OCI-LY1 (cell line): ENCODE measurements around the gene DYNC1H1.

Experiments
- EZH2 ChIP-seq: fragments of 200-600 bp; sonication (generic), shearing (Covaris generic); IDR thresholded peaks from 2 replicates; pipeline ENCODE4 v1.8.0; 2017; ENCODE audit warnings: borderline replicate concordance, mixed run types, mild to moderate bottlenecking, antibody characterized with exemption, low read length, moderate library complexity, mixed read lengths
- TF ChIP-seq, protein P1 (sequence below): fragments of 200-600 bp; sonication (generic), shearing (Covaris generic); IDR thresholded peaks from 2 replicates; pipeline ENCODE4 v1.5.1; 2017; ENCODE audit warnings: mild to moderate bottlenecking, antibody characterized with exemption, low read length, moderate library complexity, mixed read lengths

DNA sequence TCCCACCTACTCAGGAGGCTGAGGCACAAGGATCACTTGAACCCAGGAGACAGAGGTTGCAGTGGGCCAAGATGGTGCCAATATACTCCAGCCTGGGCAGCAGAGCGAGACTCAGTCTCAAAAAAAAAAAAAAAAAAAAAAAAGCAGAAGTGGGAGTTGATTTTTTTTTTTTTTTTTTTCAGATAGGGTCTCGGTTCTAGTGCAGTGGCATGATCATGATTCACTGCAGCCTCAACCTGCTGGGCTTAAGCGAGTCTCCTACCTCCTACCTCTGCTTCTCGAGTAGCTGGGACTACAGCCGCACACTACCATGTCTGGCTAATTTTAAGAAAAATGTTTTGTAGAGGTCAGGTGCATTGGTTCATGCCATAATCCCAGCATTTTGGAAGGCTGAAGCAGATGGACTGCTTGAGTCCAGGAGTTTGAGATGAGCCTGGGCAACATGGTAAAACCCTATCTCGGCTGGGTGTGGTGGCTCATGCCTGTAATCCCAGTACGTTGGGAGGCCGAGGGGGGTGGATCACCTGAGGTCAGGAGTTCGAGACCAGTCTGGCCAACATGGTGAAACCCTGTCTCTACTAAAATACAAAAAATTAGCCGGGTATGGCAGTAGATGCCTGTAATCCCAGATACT is 138.8 kb downstream of the DYNC1H1 start:
- TF ChIP-seq, protein P1, sequence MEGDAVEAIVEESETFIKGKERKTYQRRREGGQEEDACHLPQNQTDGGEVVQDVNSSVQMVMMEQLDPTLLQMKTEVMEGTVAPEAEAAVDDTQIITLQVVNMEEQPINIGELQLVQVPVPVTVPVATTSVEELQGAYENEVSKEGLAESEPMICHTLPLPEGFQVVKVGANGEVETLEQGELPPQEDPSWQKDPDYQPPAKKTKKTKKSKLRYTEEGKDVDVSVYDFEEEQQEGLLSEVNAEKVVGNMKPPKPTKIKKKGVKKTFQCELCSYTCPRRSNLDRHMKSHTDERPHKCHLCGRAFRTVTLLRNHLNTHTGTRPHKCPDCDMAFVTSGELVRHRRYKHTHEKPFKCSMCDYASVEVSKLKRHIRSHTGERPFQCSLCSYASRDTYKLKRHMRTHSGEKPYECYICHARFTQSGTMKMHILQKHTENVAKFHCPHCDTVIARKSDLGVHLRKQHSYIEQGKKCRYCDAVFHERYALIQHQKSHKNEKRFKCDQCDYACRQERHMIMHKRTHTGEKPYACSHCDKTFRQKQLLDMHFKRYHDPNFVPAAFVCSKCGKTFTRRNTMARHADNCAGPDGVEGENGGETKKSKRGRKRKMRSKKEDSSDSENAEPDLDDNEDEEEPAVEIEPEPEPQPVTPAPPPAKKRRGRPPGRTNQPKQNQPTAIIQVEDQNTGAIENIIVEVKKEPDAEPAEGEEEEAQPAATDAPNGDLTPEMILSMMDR, result no peak
- no peak for TF ChIP-seq EZH2
